ENCODE measurements around the gene PSME2. TPM values are rescaled to one million over a fixed set of nuclear protein-coding genes. Genes with fewer than 3 reads are reported as not detected.

The PSME2 gene
- total RNA-seq, 1 donor from 2014 or later = 124 TPM

- DNase-seq (ENCODE audit: low spot score) = no peak
- no peak for ATAC-seq
These were observed 49.7 kb downstream of the PSME2 start for GRCh38 chr14:24096545-24097181.

- ATAC-seq = peak; percentile 55
- DNase-seq (ENCODE audit: low spot score) = peak; percentile 97
These were observed 50.9 kb downstream of the PSME2 start for GRCh38 chr14:24095271-24096068.

GRCh38 chr14:24094841-24095270, 51.6 kb downstream of the PSME2 start:
- ATAC-seq = no peak
- DNase-seq (ENCODE audit: low spot score) = no peak

GRCh38 chr14:24093901-24094840, 52.2 kb downstream of the PSME2 start, which contains the start of gene PCK2:
TSS of gene PCK2 (plus strand) at chr14:24094311. CDS start at chr14:24094406, 95 bp downstream.
- DNase-seq (ENCODE audit: low spot score) (peak; percentile 99), ATAC-seq (peak; percentile 82)

Other genes with a start within 250 kb of the PSME2 start
- gene DHRS4, start 192.8 kb downstream of the PSME2 start, total RNA-seq = 59.0 TPM
- gene DHRS4L2, start 157.7 kb downstream of the PSME2 start, total RNA-seq = 46.4 TPM
- gene CARMIL3, start 94.6 kb downstream of the PSME2 start, total RNA-seq = 2.0 TPM
- 0.40 TPM for gene CPNE6, start 75.0 kb downstream of the PSME2 start, total RNA-seq
- gene PCK2, start 52.3 kb downstream of the PSME2 start, total RNA-seq = 590 TPM
- gene DCAF11, start 31.8 kb downstream of the PSME2 start, total RNA-seq = 212 TPM
- 3.5 TPM for gene NRL, start 31.7 kb downstream of the PSME2 start, total RNA-seq
- 34.9 TPM for gene FITM1, start 16.0 kb downstream of the PSME2 start, total RNA-seq
- 98.1 TPM for gene PSME1, start 10.4 kb downstream of the PSME2 start, total RNA-seq
- gene EMC9, start 5.0 kb downstream of the PSME2 start, total RNA-seq = 24.2 TPM
- gene RNF31, start 888 bp upstream of the PSME2 start, total RNA-seq = 28.6 TPM
- 25.1 TPM for gene IRF9, start 14.7 kb upstream of the PSME2 start, total RNA-seq
- 2.6 TPM for gene REC8, start 25.5 kb upstream of the PSME2 start, total RNA-seq
- 20.2 TPM for gene IPO4, start 42.2 kb upstream of the PSME2 start, total RNA-seq
- gene TM9SF1, start 48.8 kb upstream of the PSME2 start, total RNA-seq = 47.1 TPM
- 0.35 TPM for gene TSSK4, start 59.1 kb upstream of the PSME2 start, total RNA-seq
- gene CHMP4A, start 66.9 kb upstream of the PSME2 start, total RNA-seq = 14.4 TPM
- gene MDP1, start 69.5 kb upstream of the PSME2 start, total RNA-seq = 5.0 TPM
- gene NEDD8, start 85.8 kb upstream of the PSME2 start, total RNA-seq = 66.7 TPM
- gene GMPR2, start 86.3 kb upstream of the PSME2 start, total RNA-seq = 30.3 TPM
- 24.2 TPM for gene TINF2, start 96.0 kb upstream of the PSME2 start, total RNA-seq
- gene TGM1, start 116.6 kb upstream of the PSME2 start, total RNA-seq = 1.8 TPM
- gene RABGGTA, start 125.0 kb upstream of the PSME2 start, total RNA-seq = 15.8 TPM
- 91.0 TPM for gene DHRS1, start 153.2 kb upstream of the PSME2 start, total RNA-seq
- gene NOP9, start 153.2 kb upstream of the PSME2 start, total RNA-seq = 17.2 TPM
- 216 TPM for gene CIDEB, start 161.4 kb upstream of the PSME2 start, total RNA-seq
- gene LTB4R2, start 163.5 kb upstream of the PSME2 start, total RNA-seq = 6.9 TPM
- gene LTB4R, start 164.9 kb upstream of the PSME2 start, total RNA-seq = 7.2 TPM
- 5.5 TPM for gene ADCY4, start 188.5 kb upstream of the PSME2 start, total RNA-seq
- gene RIPK3, start 193.4 kb upstream of the PSME2 start, total RNA-seq = 0.68 TPM
- 1.4 TPM for gene NFATC4, start 221.6 kb upstream of the PSME2 start, total RNA-seq

All from left lobe of liver (tissue), 2 donors.